A673 (cell line): ENCODE data around the gene C16orf54. TPM values are rescaled to one million over a fixed set of nuclear protein-coding genes. Genes with fewer than 3 reads are reported as not detected.
"Not testable (repeated sequence)": the region's sequence is repeated elsewhere in the genome, so short reads cannot be mapped to it uniquely, and the experiment has no call there.

Experiments used
- Bru-seq: library from RNA; stranded (reverse); fragments of 400-500 nt; gene quantifications from one replicate; lab custom pipeline; 2021; lab: Mats Ljungman, UMichigan
- BruChase-seq, 2 experiments: library from RNA; stranded (reverse); fragments of 400-500 nt; gene quantifications; one replicate each; lab custom pipeline; 2021; lab: Mats Ljungman, UMichigan
- BruUV-seq: library from RNA; stranded (reverse); fragments of 400-500 nt; replicated peaks from 2 replicates; lab custom pipeline; 2021; lab: Mats Ljungman, UMichigan
- CTCF ChIA-PET: fragments of 300-600 bp; sonication (Branson Sonifier 250); formaldehyde crosslinking; loops from one replicate; lab custom pipeline; 2022; ENCODE audit warnings: antibody characterized with exemption; lab: Charles Lee
- POLR2A ChIA-PET: fragments of 300-600 bp; sonication (Branson Sonifier 250); formaldehyde crosslinking; loops from one replicate; lab custom pipeline; 2022; ENCODE audit warnings: antibody characterized with exemption; ENCODE audit not compliant: low non-redundant PET; lab: Charles Lee
- DNase-seq: peaks from one replicate; pipeline ENCODE4 v3.0.0-alpha.2; 2015; ENCODE audit warnings: low spot score
- H3K27ac ChIP-seq: fragments of 200-600 bp; sonication (generic); 2 replicates; pipeline ENCODE4 v1.5.1; 2016; ENCODE audit warnings: mixed run types, low read depth, mild to moderate bottlenecking, mixed read lengths, antibody characterized with exemption, low read length; ENCODE audit not compliant: poor library complexity, severe bottlenecking
- H3K27me3 ChIP-seq: fragments of 200-600 bp; sonication (generic); replicated peaks from 2 replicates; pipeline ENCODE4 v1.6.1; 2017; ENCODE audit warnings: mixed run types, low read depth, mild to moderate bottlenecking, mixed read lengths, antibody characterized with exemption, low read length; ENCODE audit not compliant: insufficient read depth, poor library complexity
- H3K36me3 ChIP-seq: fragments of 200-600 bp; sonication (generic); 2 replicates; pipeline ENCODE4 v1.6.1; 2016; ENCODE audit warnings: mixed run types, mild to moderate bottlenecking, mixed read lengths, antibody characterized with exemption, low read length; ENCODE audit not compliant: insufficient read depth, poor library complexity, severe bottlenecking
- H3K4me1 ChIP-seq: fragments of 200-600 bp; sonication (generic); 2 replicates; pipeline ENCODE4 v1.6.1; 2017; ENCODE audit warnings: mixed run types, mild to moderate bottlenecking, mixed read lengths, antibody characterized with exemption, low read length; ENCODE audit not compliant: insufficient read depth, poor library complexity, severe bottlenecking
- H3K4me3 ChIP-seq: fragments of 200-600 bp; sonication (generic); 2 replicates; pipeline ENCODE4 v1.5.1; 2016; ENCODE audit warnings: low read depth, mixed run types, mild to moderate bottlenecking, mixed read lengths, low read length; ENCODE audit not compliant: poor library complexity, severe bottlenecking
- H3K9me3 ChIP-seq: fragments of 200-600 bp; sonication (generic); 2 replicates; pipeline ENCODE4 v1.6.1; 2016; ENCODE audit warnings: mixed run types, low read depth, mild to moderate bottlenecking, mixed read lengths, antibody characterized with exemption, low read length; ENCODE audit not compliant: poor library complexity, severe bottlenecking
- CTCF ChIP-seq: fragments of 300-800, 200-600 bp; sonication (generic); conservative IDR thresholded peaks from 2 replicates; pipeline ENCODE4 v1.5.1; 2017; ENCODE audit warnings: low read depth, mild to moderate bottlenecking, antibody characterized with exemption, low read length, moderate library complexity, mixed read lengths
- EZH2 ChIP-seq: fragments of 200-600 bp; sonication (generic); IDR thresholded peaks from 2 replicates; pipeline ENCODE4 v1.6.1; 2017; ENCODE audit warnings: borderline replicate concordance, low read depth, mild to moderate bottlenecking, mixed read lengths, antibody characterized with exemption, low read length; ENCODE audit not compliant: poor library complexity, severe bottlenecking
- intact Hi-C: fragments of 100-400 bp; cut with micrococcal nuclease; formaldehyde crosslinking; loops from one replicate; pipeline ENCODE4 v1.10.0; 2022; ENCODE audit not compliant: unreplicated experiment
- long read RNA-seq: library from polyadenylated mRNA; stranded (forward); transcript quantifications from one replicate; pipeline ENCODE4 v2.0.0, GENCODE V29; 2022
- total RNA-seq: library from RNA; stranded (reverse); gene quantifications from 2 replicates; pipeline ENCODE4 v1.2.3, GENCODE V29; 2021

C16orf54 gene
- total RNA-seq (not detected in 2 replicates), Bru-seq, nascent RNA (not detected), BruChase-seq, experiment 1, labeled RNA remaining after a 2-hour chase (not detected), BruChase-seq, experiment 2, labeled RNA remaining after a 6-hour chase (percentile 15 among the genes with signal in this experiment)
- long read RNA-seq, result 0 reads

- no peak within 1 kb of the TSS for H3K27ac ChIP-seq
- no peaks in the 10 kb centered on the region for H3K9me3 ChIP-seq
- no TSS peak for BruUV-seq
- no peaks in the 10 kb centered on the region for H3K27me3 ChIP-seq
- no peaks in the 10 kb centered on the region for H3K4me1 ChIP-seq
- ChIA-PET POLR2A (no interaction called here), CTCF (no interaction called here)
- TF ChIP-seq CTCF, result no peak
- TF ChIP-seq EZH2, result no peak
- H3K4me3 ChIP-seq, result no peak within 1 kb of the TSS
- intact Hi-C loops, result no loop called here
- H3K36me3 ChIP-seq, result no peaks in the 10 kb centered on the region
- no peak for DNase-seq
These were observed at the start of gene C16orf54 for GRCh38 chr16:29745853-29746345. Gene C16orf54 (minus strand): TSS chr16:29745990. CDS start chr16:29744951, 1,039 bp downstream.

DNA sequence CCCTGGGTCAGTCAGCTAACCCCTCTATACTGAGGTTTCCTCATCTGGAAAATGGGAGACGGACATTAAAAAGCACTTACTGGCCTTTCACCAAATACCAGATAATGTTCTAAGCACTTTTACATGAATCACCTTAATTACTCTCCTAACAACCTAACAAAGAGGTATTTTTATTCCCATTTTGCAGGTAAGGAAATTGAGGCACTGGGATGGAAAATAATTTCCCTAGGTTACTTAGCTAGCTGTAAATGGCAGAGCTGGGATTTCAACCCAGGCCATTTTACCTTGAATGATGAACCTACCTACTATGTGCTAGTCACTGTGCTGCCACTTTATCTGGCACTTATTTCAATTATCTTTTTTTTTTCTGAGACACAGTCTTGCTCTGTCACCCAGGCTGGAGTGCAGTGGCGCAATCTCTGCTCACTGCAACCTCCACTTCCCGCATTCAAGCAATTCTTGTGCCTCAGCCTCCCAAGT, 48.5 kb upstream of the C16orf54 start:
- ChIA-PET POLR2A (interaction anchor here (0.6 kb wide), 1 partner anchor 31 kb away, joined by 3 read pairs; no protein-coding TSS in a partner anchor), CTCF (no interaction called here)
- Histone ChIP-seq H3K27me3 (no peaks in the 10 kb centered on the region), H3K4me1 (peaks cover 11% of the 10 kb centered on the region), H3K4me3 (no peak overlapping the region), H3K36me3 (peaks cover 52% of the 10 kb centered on the region), H3K9me3 (no peaks in the 10 kb centered on the region), H3K27ac (no peak overlapping the region)
- no TSS peak for BruUV-seq
- DNase-seq, result no peak
- TF ChIP-seq CTCF, result no peak
- no peak for TF ChIP-seq EZH2
- intact Hi-C loops, result no loop called here

DNA sequence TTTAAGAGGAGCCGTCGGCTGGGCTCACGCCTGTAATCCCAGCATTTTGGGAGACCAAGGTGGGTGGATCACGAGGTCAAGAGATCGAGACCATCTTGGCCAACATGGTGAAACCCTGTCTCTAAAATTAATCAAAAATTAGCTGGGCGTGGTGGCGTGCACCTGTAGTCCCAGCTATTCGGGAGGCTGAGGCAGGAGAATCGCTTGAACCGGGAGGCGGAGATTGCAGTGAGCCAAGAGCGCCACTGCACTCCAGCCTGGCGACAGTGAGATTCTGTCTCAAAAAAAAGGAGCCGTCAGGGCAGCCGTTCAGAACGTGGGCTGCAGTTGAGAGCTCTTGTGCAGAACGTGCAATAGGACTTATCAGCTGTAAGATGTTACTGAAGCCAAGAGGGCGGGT, 47.4 kb upstream of the C16orf54 start:
- DNase-seq, H3K9me3 ChIP-seq, H3K4me3 ChIP-seq, H3K27ac ChIP-seq, intact Hi-C loops, CTCF ChIA-PET, H3K27me3 ChIP-seq, BruUV-seq, POLR2A ChIA-PET: not testable (repeated sequence)
- Histone ChIP-seq H3K36me3 (peaks cover 41% of the 10 kb centered on the region), H3K4me1 (peaks cover 11% of the 10 kb centered on the region)
